Muscle of back (tissue), 11 donors: ENCODE results near the gene PLPP1. TPM values are rescaled to one million over a fixed set of nuclear protein-coding genes. Genes with fewer than 3 reads are reported as not detected.
"Not testable (repeated sequence)": the region's sequence is repeated elsewhere in the genome, so short reads cannot be mapped to it uniquely, and the experiment has no call there.

Experiments used
- DNase-seq, 3 donors: peaks; one replicate each; pipeline versions ENCODE4 v3.0.0 to v3.0.0-alpha.2; 2013
- polyA plus RNA-seq, 10 donors: library from polyadenylated mRNA; unstranded; fragments of 120-200 nt; gene quantifications; one replicate each; pipeline ENCODE4 v1.2.1, GENCODE V29; 2013; ENCODE audit not compliant: insufficient read length in 10 of 10

The PLPP1 gene
- polyA plus RNA-seq, 10 donors = 51.4 to 73.1 (median 59.0) TPM

DNA sequence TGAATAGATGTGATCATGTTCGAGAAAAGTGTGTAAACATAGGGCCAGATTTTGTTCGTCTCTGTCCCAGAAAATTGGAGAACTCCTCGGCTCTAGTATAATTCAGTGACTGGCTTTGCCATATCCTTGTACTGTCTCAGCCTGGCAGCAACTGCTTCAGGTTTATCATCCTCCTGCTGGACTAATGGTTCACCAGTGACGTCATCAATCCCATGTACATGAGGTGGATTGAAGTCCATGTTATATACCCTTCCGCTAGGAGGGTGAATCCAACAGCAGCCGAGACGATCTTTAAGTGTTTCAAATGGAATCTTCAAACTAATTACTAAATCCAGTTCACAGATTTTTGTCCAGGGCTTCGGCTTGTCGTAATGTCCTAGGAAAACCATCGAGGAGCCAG is 17.1 kb upstream of the PLPP1 start:
- DNase-seq = no peak

DNA sequence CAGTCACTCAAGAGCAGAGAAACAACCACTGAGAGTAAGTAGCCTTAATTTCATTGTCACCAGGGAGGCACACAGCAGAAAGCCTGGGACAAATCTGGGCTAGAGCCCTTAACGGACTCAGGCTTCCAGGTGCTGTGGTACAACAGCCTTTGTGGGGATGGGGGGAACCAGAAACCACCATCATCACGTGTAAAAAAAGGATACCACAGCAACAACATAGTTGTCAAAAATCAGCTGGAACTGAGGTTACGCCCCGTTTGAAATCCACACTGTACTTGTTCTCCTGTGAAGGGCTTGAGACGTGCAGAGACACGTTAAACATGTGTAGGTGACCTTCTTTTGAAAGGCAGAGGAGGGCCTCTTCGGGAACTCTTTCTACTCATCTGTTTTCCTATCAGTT is 16.6 kb upstream of the PLPP1 start:
- no peak for DNase-seq

DNA sequence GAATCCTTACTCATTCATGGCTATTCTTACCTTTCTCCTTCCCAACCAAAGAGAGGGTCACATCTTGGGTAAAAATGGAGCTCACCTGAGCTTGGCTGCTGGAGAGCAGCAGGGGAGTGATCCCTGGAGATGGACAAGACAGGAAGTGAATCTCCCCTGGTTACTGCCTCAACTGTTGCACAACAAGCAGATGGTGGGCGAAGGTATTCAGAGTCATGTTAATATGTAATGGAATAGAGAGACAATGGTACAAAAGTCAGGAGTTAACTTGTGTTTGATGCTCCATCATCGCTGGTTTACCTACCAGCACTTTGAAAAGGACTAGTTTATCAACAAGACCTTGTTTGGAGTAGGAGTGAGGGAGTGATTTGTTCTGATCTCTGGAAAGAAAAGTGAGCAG is 13.0 kb upstream of the PLPP1 start:
- DNase-seq = no peak

DNA sequence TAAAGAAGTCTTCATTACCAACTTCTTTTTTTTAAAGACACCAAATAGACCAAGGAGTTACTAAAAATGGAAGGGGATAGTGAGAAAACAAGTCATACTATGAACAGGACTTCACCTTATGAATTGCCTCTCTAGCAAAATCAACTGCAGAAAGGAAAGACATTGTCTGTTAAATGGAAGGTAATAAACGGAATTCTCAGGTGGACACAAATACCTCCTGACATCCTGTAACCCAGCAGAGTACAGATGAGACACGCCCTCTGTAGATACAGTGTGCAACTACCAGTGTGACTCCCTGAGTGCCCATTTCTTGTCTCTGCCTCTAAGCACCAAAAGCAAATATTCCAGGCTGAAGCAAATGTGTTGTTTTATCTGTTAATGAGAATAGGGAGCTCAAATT is 12.2 kb upstream of the PLPP1 start:
- no peak for DNase-seq

DNA sequence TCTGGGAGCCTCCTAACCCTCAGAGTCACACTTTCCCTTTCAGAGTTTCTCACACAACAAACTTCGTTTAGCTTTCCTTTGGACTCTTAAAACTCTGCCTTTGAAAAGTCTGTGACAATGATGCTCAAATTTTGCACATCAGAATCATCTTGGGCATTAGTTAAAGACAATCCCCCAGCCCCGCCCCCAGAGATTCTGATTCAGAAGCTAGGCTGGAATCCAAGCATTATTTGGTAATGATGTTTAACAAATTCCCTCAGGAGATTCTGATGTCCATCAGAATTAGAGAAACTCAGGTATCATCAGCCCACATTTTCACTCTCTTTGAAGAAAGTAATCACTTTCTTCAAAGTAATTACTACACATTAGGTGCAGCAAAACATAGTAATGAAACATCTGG is 9.6 kb upstream of the PLPP1 start:
- DNase-seq = no peak

DNA sequence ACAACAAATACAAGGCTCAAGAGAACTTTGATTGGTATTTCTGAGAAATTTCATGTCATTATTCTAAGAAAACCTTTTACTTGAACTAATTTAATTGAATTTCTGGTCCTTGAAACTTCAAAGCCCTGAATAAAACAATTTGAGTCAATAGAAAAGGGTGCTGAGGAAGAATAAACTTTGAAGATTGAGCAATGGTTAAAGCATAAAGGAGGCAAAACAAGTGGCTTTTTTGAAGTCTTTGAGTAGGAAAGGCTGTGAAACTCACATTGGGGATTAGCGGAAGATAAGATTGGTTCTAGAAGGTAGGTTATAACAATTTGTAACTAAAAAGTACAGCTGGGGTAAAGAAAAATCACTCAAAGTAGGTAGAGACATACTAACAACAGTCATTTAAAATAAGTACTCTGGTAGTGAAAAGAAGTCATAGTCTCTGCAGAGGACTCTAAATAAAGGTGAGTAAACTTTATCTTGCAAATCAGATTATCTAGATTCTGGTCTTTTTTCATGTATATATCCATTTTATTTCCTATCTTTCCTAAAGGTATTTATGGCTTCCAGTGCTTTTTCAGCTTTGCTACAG is 6.4 kb upstream of the PLPP1 start:
- DNase-seq = no peak

DNA sequence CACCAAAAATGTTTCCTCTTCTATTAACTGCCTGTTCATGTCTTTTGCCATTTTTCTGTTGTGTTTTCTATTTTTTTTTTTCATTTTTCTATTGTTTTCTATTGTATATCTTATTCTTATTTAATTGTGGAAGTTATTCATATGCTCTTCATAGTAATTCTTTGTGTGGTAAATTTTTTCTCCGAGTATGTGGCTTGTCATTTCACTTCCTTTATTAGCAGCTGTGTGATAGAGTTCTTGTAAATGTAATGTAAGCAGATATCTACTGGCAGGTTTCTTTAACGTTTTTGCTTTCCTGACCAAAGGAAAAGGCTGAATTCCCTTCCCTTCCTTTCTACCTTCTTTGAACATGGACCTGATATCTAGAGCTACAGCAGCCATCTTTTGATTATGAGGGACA is 5.8 kb upstream of the PLPP1 start:
- DNase-seq = no peak

DNA sequence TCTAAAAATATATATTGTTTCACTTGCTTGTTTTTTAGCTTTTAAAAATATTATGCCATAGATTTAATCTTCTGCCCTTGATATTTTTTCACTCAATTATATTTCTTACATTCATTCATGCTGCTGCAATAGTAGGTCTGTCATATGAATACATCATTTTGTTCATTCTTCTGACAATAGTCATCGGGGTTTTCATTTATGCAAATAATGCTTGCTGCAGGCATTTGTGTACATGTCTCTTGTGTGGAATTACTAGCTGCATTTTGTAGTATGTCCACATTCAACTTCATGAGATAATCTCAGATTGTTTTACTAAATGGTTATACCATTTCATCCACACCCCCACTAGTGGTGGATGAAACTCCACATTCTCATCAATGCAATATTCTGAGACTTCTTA is 5.3 kb upstream of the PLPP1 start:
- no peak for DNase-seq

DNA sequence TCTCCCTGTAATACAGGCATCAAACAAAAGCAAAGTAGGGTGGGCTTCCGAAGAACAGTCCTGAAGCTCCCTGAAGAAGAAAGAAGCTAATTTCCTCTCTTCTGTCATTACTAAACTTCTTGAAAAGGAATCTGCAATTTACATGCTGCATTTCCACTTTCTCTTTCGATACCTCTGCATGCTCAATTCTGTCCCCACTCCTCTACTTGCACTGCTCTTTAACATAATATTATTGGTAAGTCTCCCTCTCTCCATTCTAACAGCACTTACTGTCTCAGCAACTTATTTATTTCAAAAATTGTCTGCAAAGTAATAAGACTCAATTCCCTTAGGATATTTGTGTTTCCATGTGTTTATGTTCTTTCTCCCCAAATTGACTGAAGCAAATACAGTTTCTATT is 3.9 kb upstream of the PLPP1 start:
- peak in 2 of 3 donors; percentile 30 to 72 for DNase-seq

DNA sequence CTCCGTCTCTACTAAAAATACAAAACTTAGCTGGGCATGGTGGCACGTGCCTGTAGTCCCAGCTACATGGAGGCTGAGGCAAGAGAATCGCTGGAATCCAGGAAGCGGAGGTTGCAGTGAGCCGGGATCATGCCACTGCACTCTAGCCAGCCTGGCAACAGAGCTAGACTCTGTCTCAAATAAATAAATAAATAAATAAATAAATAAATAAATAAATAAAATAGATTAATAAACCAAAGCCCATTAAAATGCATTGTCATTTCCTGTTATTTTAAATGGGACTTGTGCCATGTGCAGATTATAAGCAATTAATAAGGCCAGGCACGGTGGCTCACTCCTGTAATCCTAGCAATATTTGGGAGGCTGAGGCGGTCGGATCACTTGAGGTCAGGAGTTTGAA is 2.6 kb upstream of the PLPP1 start:
- not testable (repeated sequence) for DNase-seq

DNA sequence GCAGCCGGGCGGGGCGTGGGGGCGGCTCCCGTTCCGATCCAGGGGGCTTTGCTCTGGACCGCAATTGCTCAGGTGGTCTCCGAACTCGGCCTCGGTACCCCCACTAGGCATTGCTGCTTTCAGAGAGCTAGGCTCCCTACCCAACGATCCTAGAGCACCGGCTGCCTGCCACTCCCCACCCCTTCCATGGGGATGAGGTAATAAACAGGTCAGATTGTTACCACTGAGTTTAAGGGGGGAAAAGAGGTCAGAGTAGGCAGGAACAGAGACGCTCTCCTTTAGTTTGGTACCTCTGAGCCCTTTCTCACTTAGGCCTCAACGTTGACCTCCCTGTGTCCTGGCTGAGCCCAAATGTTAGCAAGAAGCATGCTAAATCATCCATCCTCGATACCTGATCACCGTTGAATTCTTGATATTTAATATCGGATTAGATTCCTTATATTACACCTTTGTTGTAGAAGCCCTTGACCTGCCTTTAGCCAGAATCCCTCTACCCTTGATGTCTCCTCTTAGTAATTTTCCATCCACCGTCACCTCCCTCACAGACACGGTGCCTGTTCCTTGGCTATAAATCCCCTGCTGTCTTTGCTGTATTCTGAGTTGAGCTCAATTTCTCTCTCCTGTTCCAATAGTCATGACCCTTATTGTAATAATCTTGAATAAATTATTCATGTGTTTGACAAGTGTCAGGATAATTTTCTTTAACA is 588 bp upstream of the PLPP1 start:
- DNase-seq = no peak

DNA sequence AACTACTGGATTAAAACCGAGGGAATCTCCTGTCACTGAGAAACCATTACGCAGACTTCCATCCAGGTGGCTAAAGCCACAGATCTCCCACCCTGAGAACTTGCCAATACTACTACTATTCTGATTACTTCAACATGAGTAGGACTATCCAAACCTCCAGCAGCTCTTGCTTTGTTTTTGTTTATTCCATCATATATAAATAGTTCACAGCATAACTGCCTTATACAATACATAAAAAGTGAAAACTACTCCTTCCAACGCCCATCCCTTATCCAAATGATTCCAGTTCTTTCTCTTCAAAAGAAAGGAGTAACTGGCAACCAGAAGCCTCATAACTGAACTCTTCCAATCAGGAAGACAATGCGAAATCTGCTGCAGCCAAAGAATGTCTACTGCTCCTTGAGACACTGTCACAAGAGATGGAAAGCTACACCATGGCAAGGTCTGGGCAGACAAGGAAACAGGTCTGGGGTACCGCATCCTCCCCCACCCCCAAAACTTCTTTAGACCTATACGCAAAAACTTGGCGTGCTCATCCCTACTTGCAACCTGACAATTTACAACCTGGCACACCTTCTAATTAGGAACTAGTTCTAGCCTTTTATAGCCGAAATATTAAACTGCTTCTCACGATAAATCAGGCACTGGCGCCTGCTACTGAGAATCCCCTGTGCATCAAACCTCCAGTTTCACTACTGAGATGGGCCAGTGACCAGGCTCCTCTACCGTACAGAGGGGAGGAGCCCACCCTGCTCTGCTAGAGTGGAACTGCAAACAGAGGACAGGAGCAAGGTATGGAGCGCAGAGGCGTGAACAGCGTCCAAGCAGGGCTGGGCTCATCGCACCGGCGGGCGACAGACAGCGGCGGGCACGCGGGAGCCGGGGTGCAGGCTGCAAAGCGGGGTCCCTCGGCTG is 986 bp downstream of the PLPP1 start:
- DNase-seq = peak; percentile 42 to 89 (median 54)

DNA sequence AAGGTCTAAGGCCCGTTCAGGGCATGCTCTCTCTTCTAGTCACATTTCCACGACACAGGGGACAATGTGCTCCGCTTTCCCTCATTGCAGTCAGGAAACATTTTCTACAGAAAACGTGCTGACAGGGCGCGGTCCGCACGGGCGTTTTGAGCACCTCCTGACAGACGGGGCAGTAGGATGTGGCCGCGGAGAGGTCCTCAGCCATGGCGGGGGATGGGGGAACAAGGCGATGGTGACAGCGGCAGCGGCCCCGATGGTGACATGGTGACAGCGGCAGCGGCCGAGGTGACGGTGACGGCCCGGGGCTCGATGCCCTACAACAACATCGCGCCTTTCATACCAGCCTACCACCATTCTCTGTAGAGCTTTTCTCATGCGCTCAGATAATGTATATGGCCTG is 4.1 kb downstream of the PLPP1 start:
- DNase-seq = no peak

DNA sequence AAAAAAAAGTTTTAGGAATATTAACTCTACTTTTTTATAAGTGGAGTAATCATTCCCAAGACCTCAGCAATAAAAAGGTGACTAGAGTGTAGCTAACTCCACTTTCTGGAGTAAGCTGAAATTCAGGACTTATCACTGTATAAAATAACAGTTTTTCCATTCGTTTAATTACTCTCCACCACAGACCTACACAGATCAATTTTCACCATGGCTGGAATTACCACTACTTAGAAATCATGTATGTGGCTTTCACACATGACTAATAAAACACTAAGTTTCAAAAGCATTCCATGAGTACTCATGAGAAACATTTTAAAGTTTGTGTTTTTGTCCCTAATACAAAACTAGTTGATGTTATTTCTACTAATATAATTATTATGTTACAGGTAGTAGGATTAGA is 9.9 kb downstream of the PLPP1 start:
- no peak for DNase-seq

DNA sequence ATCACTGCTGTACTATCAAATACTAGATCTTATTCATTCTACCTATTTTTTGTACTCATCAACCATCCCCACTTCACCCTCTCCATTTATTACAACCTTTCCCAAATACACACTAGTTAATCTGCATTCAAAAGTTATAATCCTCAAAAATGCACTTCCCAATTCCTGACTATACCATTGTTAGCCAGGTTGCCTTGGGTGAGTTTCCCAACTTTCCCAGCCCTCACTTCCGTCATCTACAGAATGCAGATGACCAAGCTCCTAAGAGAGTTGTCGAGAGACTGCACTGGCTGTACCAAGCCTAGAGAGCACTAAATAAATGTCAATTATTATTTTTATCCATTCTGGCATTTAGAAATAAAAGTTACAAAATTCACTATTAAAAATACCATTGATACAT is 11.5 kb downstream of the PLPP1 start:
- no peak for DNase-seq

DNA sequence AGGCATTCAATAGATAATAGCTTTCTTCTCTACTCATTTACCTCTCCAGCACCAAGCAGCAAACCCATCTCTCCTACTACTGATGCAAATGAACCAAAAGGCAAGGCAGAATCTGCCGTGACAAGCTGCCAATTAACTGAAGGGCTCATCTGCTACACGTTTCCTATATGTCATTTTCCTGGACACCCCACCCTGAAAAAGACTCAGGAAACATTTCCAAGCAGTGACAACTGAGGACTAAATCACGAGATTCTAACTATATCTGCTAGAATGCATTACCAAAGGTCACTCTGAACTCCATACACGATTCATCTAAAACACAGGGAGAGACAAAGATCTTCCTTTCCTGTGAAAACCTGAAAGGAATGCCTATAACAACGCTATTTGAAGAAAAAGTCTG is 12.9 kb downstream of the PLPP1 start:
- no peak for DNase-seq

DNA sequence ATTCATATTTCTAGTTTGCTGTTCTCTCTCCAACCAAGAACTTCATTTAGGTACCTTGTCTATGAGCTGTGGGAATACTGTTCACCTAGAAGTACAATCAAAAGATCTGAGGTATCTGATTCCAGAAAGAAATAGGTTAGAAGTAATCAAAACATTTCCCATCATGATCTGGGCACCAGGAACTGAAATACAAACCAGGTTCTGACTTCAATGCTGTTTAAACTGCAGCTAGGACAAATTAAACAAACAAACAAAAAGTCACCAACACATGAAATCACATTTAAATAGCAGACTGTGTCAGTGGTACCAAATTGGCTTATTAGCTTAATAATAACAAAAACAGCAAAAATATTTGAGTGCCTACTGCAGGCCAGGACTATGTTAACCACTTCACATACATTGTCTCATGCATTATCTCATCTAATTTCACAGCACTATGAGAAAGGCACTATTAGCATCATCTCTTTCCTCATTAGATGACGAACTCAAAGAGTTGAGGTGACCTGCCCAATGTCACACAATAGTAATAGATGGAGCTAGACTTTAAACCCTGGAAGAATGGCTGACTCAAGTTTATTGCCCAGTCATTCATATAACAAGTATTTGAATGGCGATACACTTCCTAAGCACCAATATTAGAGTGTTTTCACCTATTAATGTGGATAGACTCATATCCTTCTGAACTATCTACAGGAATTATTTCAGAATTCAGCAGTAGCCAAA is 14.5 kb downstream of the PLPP1 start:
- no peak for DNase-seq

DNA sequence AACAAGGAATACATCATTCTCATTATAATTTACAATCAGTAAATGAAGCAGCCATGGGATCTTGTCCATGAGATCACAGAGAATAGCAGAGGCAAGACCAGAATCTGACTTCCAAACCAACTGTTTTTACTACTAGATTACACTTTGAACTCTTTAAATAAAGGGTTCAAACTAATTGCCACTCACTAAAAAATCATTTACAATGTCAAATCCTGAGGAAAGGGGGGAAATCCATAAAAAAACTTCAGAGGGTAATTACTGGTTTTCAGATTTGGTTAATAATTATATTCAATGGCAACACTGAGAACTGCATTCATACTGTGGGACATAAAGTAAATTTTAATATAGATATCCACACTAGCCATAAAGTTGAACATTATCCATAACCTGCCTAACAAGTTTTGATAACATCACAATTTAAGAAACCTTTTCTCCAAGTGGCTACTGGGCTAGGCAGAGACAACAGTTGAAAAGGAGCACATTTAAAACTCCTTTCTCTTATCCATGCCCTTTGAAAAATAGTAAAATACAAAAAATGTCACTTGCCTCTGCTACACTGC is 15.9 kb downstream of the PLPP1 start:
- DNase-seq = no peak

DNA sequence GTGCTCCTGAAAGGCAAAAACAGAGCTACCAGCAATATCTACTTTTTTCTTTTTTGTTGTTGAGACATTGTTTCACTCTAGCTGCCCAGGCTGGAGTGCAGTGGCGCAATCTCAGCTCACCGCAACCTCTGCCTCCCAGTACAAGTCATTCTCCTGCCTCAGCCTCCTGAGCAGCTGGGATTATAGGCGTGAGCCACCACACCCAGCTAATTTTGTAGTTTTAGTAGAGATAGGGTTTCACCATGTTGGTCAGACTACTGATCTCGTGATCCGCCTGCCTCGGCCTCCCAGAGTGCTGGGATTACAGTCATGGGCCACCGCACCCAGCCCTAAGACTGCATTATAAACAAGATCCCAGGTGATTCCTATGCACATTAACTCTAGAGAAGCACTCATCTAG is 17.0 kb downstream of the PLPP1 start:
- DNase-seq = no peak

DNA sequence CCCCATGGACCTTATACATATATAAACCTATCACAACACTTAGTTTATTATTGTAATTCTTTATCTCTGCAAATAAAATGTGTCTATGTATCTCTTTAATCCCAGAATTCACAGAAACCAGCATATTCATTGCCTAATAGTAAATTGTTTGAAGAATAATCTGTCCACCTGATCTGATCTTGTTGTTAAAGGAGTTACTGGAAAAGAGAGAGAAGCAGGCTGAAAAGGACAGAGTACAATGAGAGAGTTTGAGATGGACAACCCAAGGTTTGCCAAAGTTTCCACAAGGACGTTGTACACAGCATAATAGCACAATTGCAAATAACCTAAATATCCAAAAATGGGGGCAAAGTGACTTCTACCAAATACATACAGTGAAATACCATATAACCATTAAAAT is 23.8 kb downstream of the PLPP1 start:
- no peak for DNase-seq

DNA sequence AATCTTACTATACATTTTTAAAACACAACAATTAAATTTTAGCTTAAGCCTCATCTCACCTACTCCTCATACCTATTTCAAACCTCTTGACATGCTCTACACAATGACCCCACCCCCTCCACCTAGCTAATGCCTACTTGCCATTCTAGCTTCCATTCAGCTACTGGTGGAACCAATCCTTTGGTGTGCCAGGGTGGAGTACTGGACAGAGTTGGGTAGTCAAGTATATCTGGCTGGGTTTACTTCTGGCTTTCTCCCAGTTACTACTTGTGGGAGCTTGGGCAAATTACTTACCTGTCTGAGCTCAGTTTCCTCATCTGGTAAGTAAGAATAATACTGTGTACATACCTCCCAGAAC is 24.3 kb downstream of the PLPP1 start:
- DNase-seq = no peak
